Liver (tissue), 9 donors: ENCODE measurements around the gene MOGAT3. TPM values are rescaled to one million over a fixed set of nuclear protein-coding genes. Genes with fewer than 3 reads are reported as not detected.

ENCODE experiments used
- DNase-seq: peaks from one replicate; pipeline ENCODE4 v3.0.0-alpha.2; 2017; ENCODE audit warnings: low spot score
- H3K27ac ChIP-seq, 2 donors: one replicate each; pipeline ENCODE4 v1.7.0; 2013; ENCODE audit warnings: inconsistent platforms in 2 of 2, low read length in 2 of 2, control low read depth in 1 of 2, low read depth in 1 of 2, mild to moderate bottlenecking in 1 of 2
- H3K27me3 ChIP-seq, 4 donors: one replicate each; pipeline versions ENCODE4 v1.6.1 to v1.7.0; 2013; ENCODE audit warnings: low read length in 3 of 4, inconsistent platforms in 1 of 4, mild to moderate bottlenecking in 1 of 4, moderate library complexity in 1 of 4; ENCODE audit not compliant: control insufficient read depth in 4 of 4, insufficient read depth in 4 of 4
- H3K36me3 ChIP-seq, 4 donors: one replicate each; pipeline versions ENCODE4 v1.6.1 to v1.7.0; 2013; ENCODE audit warnings: low read length in 3 of 4, mild to moderate bottlenecking in 3 of 4, low read depth in 1 of 4, moderate library complexity in 1 of 4; ENCODE audit not compliant: control insufficient read depth in 4 of 4, insufficient read depth in 3 of 4
- H3K4me1 ChIP-seq, 4 donors: one replicate each; pipeline versions ENCODE4 v1.6.1 to v1.7.0; 2013; ENCODE audit warnings: low read length in 3 of 4, mild to moderate bottlenecking in 3 of 4, moderate library complexity in 1 of 4; ENCODE audit not compliant: control insufficient read depth in 4 of 4, insufficient read depth in 4 of 4
- H3K4me3 ChIP-seq, 3 donors: one replicate each; pipeline versions ENCODE4 v1.6.1 to v1.7.0; 2013; ENCODE audit warnings: low read length in 3 of 3, control low read depth in 1 of 3, low read depth in 1 of 3, mild to moderate bottlenecking in 1 of 3
- H3K9ac ChIP-seq, 2 donors: one replicate each; pipeline ENCODE4 v1.7.0; 2013; ENCODE audit warnings: low read length in 2 of 2, mild to moderate bottlenecking in 2 of 2, moderate library complexity in 2 of 2, control low read depth in 1 of 2, low read depth in 1 of 2
- H3K9me3 ChIP-seq, 4 donors: one replicate each; pipeline versions ENCODE4 v1.6.1 to v1.7.0; 2013; ENCODE audit warnings: low read length in 3 of 4; ENCODE audit not compliant: control insufficient read depth in 4 of 4
- ATF3 ChIP-seq: IDR thresholded peaks from 2 replicates; pipeline ENCODE4 v1.6.1; 2016; ENCODE audit warnings: antibody characterized with exemption
- CTCF ChIP-seq: fragments of 150-350 bp; IDR thresholded peaks from 2 replicates; pipeline ENCODE4 v1.5.1; 2017; ENCODE audit warnings: improper control_type of control experiment, low read depth, low read length; ENCODE audit not compliant: missing input control
- FOXA1 ChIP-seq: IDR thresholded peaks from 2 replicates; pipeline ENCODE4 v1.6.1; 2016; ENCODE audit warnings: antibody characterized with exemption
- FOXA2 ChIP-seq: IDR thresholded peaks from 2 replicates; pipeline ENCODE4 v1.6.1; 2016; ENCODE audit warnings: antibody characterized with exemption
- GABPA ChIP-seq, 2 donors: IDR thresholded peaks in 1 of 2; conservative IDR thresholded peaks in 1 of 2; 2 replicates each; pipeline ENCODE4 v1.6.1; 2016; ENCODE audit warnings: antibody characterized with exemption in 2 of 2, mild to moderate bottlenecking in 1 of 2, moderate library complexity in 1 of 2
- HNF4A ChIP-seq, 2 donors: conservative IDR thresholded peaks; 2 replicates each; pipeline ENCODE4 v1.6.1; 2016; ENCODE audit warnings: antibody characterized with exemption in 2 of 2, mild to moderate bottlenecking in 2 of 2
- HNF4G ChIP-seq: IDR thresholded peaks from 2 replicates; pipeline ENCODE4 v1.6.1; 2016; ENCODE audit warnings: antibody characterized with exemption
- JUND ChIP-seq, 2 donors: IDR thresholded peaks; 2 replicates each; pipeline ENCODE4 v1.6.1; 2016; ENCODE audit warnings: antibody characterized with exemption in 2 of 2
- MAX ChIP-seq: IDR thresholded peaks from 2 replicates; pipeline ENCODE4 v1.6.1; 2016; ENCODE audit warnings: antibody characterized with exemption
- NR2F2 ChIP-seq: IDR thresholded peaks from 2 replicates; pipeline ENCODE4 v1.6.1; 2016; ENCODE audit warnings: antibody characterized with exemption
- RAD21 ChIP-seq, 2 donors: IDR thresholded peaks; 2 replicates each; pipeline ENCODE4 v1.6.1; 2016; ENCODE audit warnings: antibody characterized with exemption in 2 of 2, mild to moderate bottlenecking in 2 of 2
- REST ChIP-seq: IDR thresholded peaks from 2 replicates; pipeline ENCODE4 v1.6.1; 2016; ENCODE audit warnings: antibody characterized with exemption, mild to moderate bottlenecking
- SP1 ChIP-seq: IDR thresholded peaks from 2 replicates; pipeline ENCODE4 v1.6.1; 2018; ENCODE audit warnings: antibody characterized with exemption, mild to moderate bottlenecking
- TAF1 ChIP-seq: conservative IDR thresholded peaks from 2 replicates; pipeline ENCODE4 v1.6.1; 2016; ENCODE audit warnings: antibody characterized with exemption, mild to moderate bottlenecking
- YY1 ChIP-seq: IDR thresholded peaks from 2 replicates; pipeline ENCODE4 v1.6.1; 2016; ENCODE audit warnings: antibody characterized with exemption, mild to moderate bottlenecking
- ZBTB33 ChIP-seq: IDR thresholded peaks from 2 replicates; pipeline ENCODE4 v1.6.1; 2016; ENCODE audit warnings: antibody characterized with exemption
- WGBS: extraction: QIAGEN DNeasy Blood & Tissue Kit; methylation state at CpG from one replicate; pipeline ENCODE4 v1.1.7; 2013; 5-methylcytosine and 5-hydroxymethylcytosine counted together
- polyA plus RNA-seq, 2 donors: library from polyadenylated mRNA; stranded (reverse) in 1 of 2; unstranded in 1 of 2; fragments of 200-250 nt in 1 of 2; fragments of >200 nt in 1 of 2; fragmentation: Nextera tagmentation in 1 of 2; extraction: Ambion mirVana in 1 of 2; gene quantifications; one replicate each; pipeline versions ENCODE4 v1.2.1 to v1.2.3, GENCODE V29; 2013 to 2015
- total RNA-seq, 2 donors: library from RNA; depleted of rRNA; stranded (reverse); fragments of >200 nt; gene quantifications; one replicate each; pipeline ENCODE4 v1.2.3, GENCODE V29; 2014
- donor health status: healthy.
- donor health status: healthy.
- donor health status: healthy.
- donor health status: healthy.
- donor health status: healthy.

Gene MOGAT3
- total and polyA plus RNA-seq, 4 donors = 1.8 to 7.9 (median 3.7) TPM

- peaks cover 20 to 43% (median 37%) of the 10 kb centered on the region in 4 donors for H3K4me1 ChIP-seq
- H3K9ac ChIP-seq = peak overlapping the region; percentile 59 to 76
- no peaks in the 10 kb centered on the region for H3K27me3 ChIP-seq
- H3K4me3 ChIP-seq = peak overlapping the region; percentile 71 to 95 (median 73)
- H3K36me3 ChIP-seq = peaks cover 0 to 10% (median 3%) of the 10 kb centered on the region in 4 donors
- no peaks in the 10 kb centered on the region for H3K9me3 ChIP-seq
- H3K27ac ChIP-seq = peak overlapping the region; percentile 96 to 99
- 2% methylated on average over 34 of the region's 34 CpGs for WGBS
- TF ChIP-seq MAX = no peak
- TF ChIP-seq RAD21 (IDR thresholded peaks at IDR 0.05) = no peak
- no peak for TF ChIP-seq GABPA (IDR thresholded peaks at IDR 0.05 in 1 of 2, conservative IDR thresholded peaks at IDR 0.05 in 1 of 2)
- no peak for TF ChIP-seq HNF4A (conservative IDR thresholded peaks at IDR 0.05)
- no peak for TF ChIP-seq JUND (IDR thresholded peaks at IDR 0.05)
- no peak for TF ChIP-seq ZBTB33
- no peak for TF ChIP-seq HNF4G
- TF ChIP-seq CTCF = no peak
- TF ChIP-seq REST = no peak
- no peak for TF ChIP-seq ATF3
- TF ChIP-seq YY1 = no peak
- no peak for TF ChIP-seq SP1
- TF ChIP-seq FOXA2 = no peak
- TF ChIP-seq FOXA1 = no peak
- no peak for TF ChIP-seq NR2F2
- no peak for TF ChIP-seq TAF1
- peak; percentile 41 for DNase-seq
Observed at GRCh38 chr7:101216860-101217387, 16.1 kb upstream of the MOGAT3 start.
